Activated naive CD4-positive, alpha-beta T cell treated with anti-CD3 and anti-CD28 coated beads, Interleukin-2, amount 10 ng/mL, durations not matched to agents 7 days and 5 days (primary cell): ENCODE data around the gene GLRA1.
"Not testable (repeated sequence)": the region's sequence is repeated elsewhere in the genome, so short reads cannot be mapped to it uniquely, and the experiment has no call there.

ENCODE experiments used
- CTCF ChIA-PET: fragments of 350-600 bp; sonication (Branson Sonifier 250); formaldehyde crosslinking; loops from one replicate; lab custom pipeline; 2021; ENCODE audit warnings: antibody characterized with exemption; lab: Charles Lee
- DNase-seq: peaks from one replicate; pipeline ENCODE4 v3.0.0-alpha.2; 2020
- H3K27ac Mint-ChIP-seq: one replicate; pipeline ENCODE4 v1.8.0; 2021; ENCODE audit warnings: mild to moderate bottlenecking, moderate library complexity, mixed read lengths
- H3K27me3 Mint-ChIP-seq: one replicate; pipeline ENCODE4 v1.8.0; 2021; ENCODE audit warnings: mild to moderate bottlenecking, mixed read lengths
- H3K36me3 Mint-ChIP-seq: one replicate; pipeline ENCODE4 v1.8.0; 2021; ENCODE audit warnings: mixed read lengths
- H3K4me1 Mint-ChIP-seq: one replicate; pipeline ENCODE4 v1.8.0; 2021; ENCODE audit warnings: mixed read lengths
- H3K4me3 Mint-ChIP-seq: one replicate; pipeline ENCODE4 v1.8.0; 2021; ENCODE audit warnings: mild to moderate bottlenecking, moderate library complexity, mixed read lengths
- H3K9me3 Mint-ChIP-seq: one replicate; pipeline ENCODE4 v1.8.0; 2021; ENCODE audit warnings: mixed read lengths

Gene GLRA1

GRCh38 chr5:151904909-151905308 lies 19.7 kb downstream of the GLRA1 start:
- H3K27ac Mint-ChIP-seq, result no peak overlapping the region
- DNase-seq, result no peak
- CTCF ChIA-PET, result interaction anchor here (1.2 kb wide), 1 partner anchor 13 kb away, joined by 3 read pairs; no protein-coding TSS in a partner anchor
- H3K9me3 Mint-ChIP-seq, result no peaks in the 10 kb centered on the region
- H3K27me3 Mint-ChIP-seq, result peaks cover 8% of the 10 kb centered on the region
- no peaks in the 10 kb centered on the region for H3K4me1 Mint-ChIP-seq
- no peaks in the 10 kb centered on the region for H3K36me3 Mint-ChIP-seq
- no peak overlapping the region for H3K4me3 Mint-ChIP-seq

GRCh38 chr5:151904127-151904526 lies 20.5 kb downstream of the GLRA1 start:
- CTCF ChIA-PET, result interaction anchor here (1.2 kb wide), 1 partner anchor 14 kb away, joined by 3 read pairs; no protein-coding TSS in a partner anchor
- no peaks in the 10 kb centered on the region for H3K36me3 Mint-ChIP-seq
- no peak for DNase-seq
- no peaks in the 10 kb centered on the region for H3K4me1 Mint-ChIP-seq
- no peak overlapping the region for H3K27ac Mint-ChIP-seq
- no peaks in the 10 kb centered on the region for H3K9me3 Mint-ChIP-seq
- no peak overlapping the region for H3K4me3 Mint-ChIP-seq
- peaks cover 8% of the 10 kb centered on the region for H3K27me3 Mint-ChIP-seq

- no peaks in the 10 kb centered on the region for H3K4me1 Mint-ChIP-seq
- H3K27me3 Mint-ChIP-seq, result peaks cover 8% of the 10 kb centered on the region
- H3K27ac Mint-ChIP-seq, result no peak overlapping the region
- H3K9me3 Mint-ChIP-seq, result no peaks in the 10 kb centered on the region
- H3K4me3 Mint-ChIP-seq, result no peak overlapping the region
- CTCF ChIA-PET, result no interaction called here
- no peaks in the 10 kb centered on the region for H3K36me3 Mint-ChIP-seq
- DNase-seq, result no peak
Observed at GRCh38 chr5:151903243-151903653, 21.4 kb downstream of the GLRA1 start.

- Mint-ChIP-seq H3K4me3 (no peak overlapping the region), H3K9me3 (no peaks in the 10 kb centered on the region), H3K27ac (no peak overlapping the region), H3K27me3 (peaks cover 8% of the 10 kb centered on the region), H3K36me3 (no peaks in the 10 kb centered on the region), H3K4me1 (no peaks in the 10 kb centered on the region)
- DNase-seq, result no peak
- CTCF ChIA-PET, result no interaction called here
Observed at GRCh38 chr5:151902215-151902614, 22.4 kb downstream of the GLRA1 start.

GRCh38 chr5:151901611-151902010 lies 23.0 kb downstream of the GLRA1 start:
- Mint-ChIP-seq H3K27ac (no peak overlapping the region), H3K9me3 (no peaks in the 10 kb centered on the region), H3K4me3 (no peak overlapping the region), H3K36me3 (no peaks in the 10 kb centered on the region), H3K4me1 (no peaks in the 10 kb centered on the region), H3K27me3 (peaks cover 8% of the 10 kb centered on the region)
- DNase-seq, result no peak
- CTCF ChIA-PET, result no interaction called here

- Mint-ChIP-seq H3K36me3 (no peaks in the 10 kb centered on the region), H3K27me3 (peaks cover 8% of the 10 kb centered on the region), H3K4me3 (no peak overlapping the region), H3K27ac (no peak overlapping the region), H3K9me3 (no peaks in the 10 kb centered on the region), H3K4me1 (no peaks in the 10 kb centered on the region)
- CTCF ChIA-PET, result interaction anchor here (0.6 kb wide), 1 partner anchor 100 kb away, joined by 4 read pairs; no protein-coding TSS in a partner anchor
- DNase-seq, result no peak
Observed at GRCh38 chr5:151900891-151901290, 23.8 kb downstream of the GLRA1 start.

- Mint-ChIP-seq H3K9me3 (no peaks in the 10 kb centered on the region), H3K27ac (no peak overlapping the region), H3K4me3 (no peak overlapping the region), H3K36me3 (no peaks in the 10 kb centered on the region), H3K4me1 (no peaks in the 10 kb centered on the region), H3K27me3 (peaks cover 7% of the 10 kb centered on the region)
- CTCF ChIA-PET, result no interaction called here
- DNase-seq, result no peak
Observed at GRCh38 chr5:151899399-151899798, 25.3 kb downstream of the GLRA1 start.

GRCh38 chr5:151897896-151898295 lies 26.8 kb downstream of the GLRA1 start:
- H3K9me3 Mint-ChIP-seq, result no peaks in the 10 kb centered on the region
- H3K4me3 Mint-ChIP-seq, result no peak overlapping the region
- no peaks in the 10 kb centered on the region for H3K27me3 Mint-ChIP-seq
- no peaks in the 10 kb centered on the region for H3K36me3 Mint-ChIP-seq
- no peak for DNase-seq
- H3K27ac Mint-ChIP-seq, result no peak overlapping the region
- CTCF ChIA-PET, result no interaction called here
- no peaks in the 10 kb centered on the region for H3K4me1 Mint-ChIP-seq

GRCh38 chr5:151897020-151897552 lies 27.6 kb downstream of the GLRA1 start:
- H3K9me3 Mint-ChIP-seq, result no peaks in the 10 kb centered on the region
- H3K4me1 Mint-ChIP-seq, result no peaks in the 10 kb centered on the region
- H3K27me3 Mint-ChIP-seq, result no peaks in the 10 kb centered on the region
- DNase-seq, result no peak
- no peak overlapping the region for H3K27ac Mint-ChIP-seq
- no peaks in the 10 kb centered on the region for H3K36me3 Mint-ChIP-seq
- CTCF ChIA-PET, result no interaction called here
- no peak overlapping the region for H3K4me3 Mint-ChIP-seq

- no peaks in the 10 kb centered on the region for H3K36me3 Mint-ChIP-seq
- no peaks in the 10 kb centered on the region for H3K27me3 Mint-ChIP-seq
- no peak overlapping the region for H3K4me3 Mint-ChIP-seq
- CTCF ChIA-PET, result no interaction called here
- DNase-seq, result no peak
- H3K27ac Mint-ChIP-seq, result no peak overlapping the region
- no peaks in the 10 kb centered on the region for H3K9me3 Mint-ChIP-seq
- H3K4me1 Mint-ChIP-seq, result no peaks in the 10 kb centered on the region
Observed at GRCh38 chr5:151896031-151896691, 28.5 kb downstream of the GLRA1 start.

- Mint-ChIP-seq H3K27ac (no peak overlapping the region), H3K4me3 (no peak overlapping the region), H3K4me1 (no peaks in the 10 kb centered on the region), H3K9me3 (no peaks in the 10 kb centered on the region), H3K27me3 (no peaks in the 10 kb centered on the region), H3K36me3 (no peaks in the 10 kb centered on the region)
- no peak for DNase-seq
- CTCF ChIA-PET, result no interaction called here
Observed at GRCh38 chr5:151895660-151896030, 29.0 kb downstream of the GLRA1 start.

GRCh38 chr5:151893485-151893884 lies 31.2 kb downstream of the GLRA1 start:
- DNase-seq, result not testable (repeated sequence)

GRCh38 chr5:151892393-151892792 lies 32.3 kb downstream of the GLRA1 start:
- Mint-ChIP-seq H3K36me3 (no peaks in the 10 kb centered on the region), H3K9me3 (no peaks in the 10 kb centered on the region), H3K4me1 (no peaks in the 10 kb centered on the region), H3K27ac (no peak overlapping the region), H3K27me3 (no peaks in the 10 kb centered on the region), H3K4me3 (no peak overlapping the region)
- no peak for DNase-seq
- CTCF ChIA-PET, result no interaction called here

More at GRCh38 chr5:151893485-151893884, 31.2 kb downstream of the GLRA1 start:
- H3K9me3 Mint-ChIP-seq, H3K27ac Mint-ChIP-seq, H3K4me1 Mint-ChIP-seq, H3K36me3 Mint-ChIP-seq, H3K4me3 Mint-ChIP-seq, H3K27me3 Mint-ChIP-seq, CTCF ChIA-PET: not testable (repeated sequence)

- CTCF ChIA-PET, result no interaction called here
- Mint-ChIP-seq H3K27me3 (no peaks in the 10 kb centered on the region), H3K36me3 (no peaks in the 10 kb centered on the region), H3K9me3 (no peaks in the 10 kb centered on the region), H3K4me1 (no peaks in the 10 kb centered on the region), H3K4me3 (no peak overlapping the region), H3K27ac (no peak overlapping the region)
- DNase-seq, result no peak
Observed at GRCh38 chr5:151890299-151890698, 34.4 kb downstream of the GLRA1 start.

- Mint-ChIP-seq H3K36me3 (no peaks in the 10 kb centered on the region), H3K4me1 (no peaks in the 10 kb centered on the region), H3K27me3 (no peaks in the 10 kb centered on the region), H3K4me3 (no peak overlapping the region), H3K9me3 (no peaks in the 10 kb centered on the region), H3K27ac (no peak overlapping the region)
- CTCF ChIA-PET, result no interaction called here
- no peak for DNase-seq
Observed at GRCh38 chr5:151889614-151890013, 35.0 kb downstream of the GLRA1 start.
